GM21447 (cell line): ENCODE data around the gene SLC9A3.

Experiments used
- ATAC-seq: cut with Tn5 transposase; IDR thresholded peaks from one replicate; pipeline ENCODE4 v1.9.1; 2021; ENCODE audit not compliant: unreplicated experiment

The SLC9A3 gene

DNA sequence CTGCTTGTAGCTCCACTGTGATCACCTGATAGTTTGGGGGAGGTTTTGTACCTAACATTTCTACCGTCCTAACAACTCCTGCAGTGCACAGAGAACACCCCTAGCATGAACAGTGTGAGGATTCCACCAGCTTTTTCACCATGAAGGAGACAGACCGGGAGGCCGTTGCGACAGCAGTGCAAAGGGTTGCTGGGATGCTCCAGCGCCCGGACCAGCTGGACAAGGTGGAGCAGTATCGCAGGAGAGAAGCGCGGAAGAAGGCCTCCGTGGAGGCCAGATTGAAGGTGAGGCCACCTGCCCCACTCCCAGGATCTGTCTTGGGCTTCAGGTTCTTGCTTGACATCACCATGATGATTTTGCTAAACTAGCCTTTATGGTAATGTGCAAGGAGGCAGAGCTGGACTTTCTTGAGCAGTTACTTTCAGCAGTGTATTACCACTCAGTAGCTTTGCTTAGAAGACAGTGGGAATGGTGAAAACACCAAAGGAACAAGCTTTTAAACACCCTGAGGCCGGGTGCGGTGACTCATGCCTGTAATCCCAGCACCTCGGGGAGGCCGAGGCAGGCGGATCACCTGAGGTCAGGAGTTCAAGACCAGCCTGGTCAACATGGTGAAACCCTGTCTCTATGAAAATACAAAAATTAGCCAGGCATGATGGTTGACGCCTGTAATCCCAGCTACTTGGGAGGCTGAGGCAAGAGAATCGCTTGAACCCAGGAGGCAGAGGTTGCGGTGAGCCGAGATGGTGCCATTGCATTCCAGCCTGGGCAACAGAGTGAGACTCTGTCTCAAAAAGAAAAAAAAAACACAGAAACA is 78.0 kb downstream of the SLC9A3 start:
- no peak for ATAC-seq

DNA sequence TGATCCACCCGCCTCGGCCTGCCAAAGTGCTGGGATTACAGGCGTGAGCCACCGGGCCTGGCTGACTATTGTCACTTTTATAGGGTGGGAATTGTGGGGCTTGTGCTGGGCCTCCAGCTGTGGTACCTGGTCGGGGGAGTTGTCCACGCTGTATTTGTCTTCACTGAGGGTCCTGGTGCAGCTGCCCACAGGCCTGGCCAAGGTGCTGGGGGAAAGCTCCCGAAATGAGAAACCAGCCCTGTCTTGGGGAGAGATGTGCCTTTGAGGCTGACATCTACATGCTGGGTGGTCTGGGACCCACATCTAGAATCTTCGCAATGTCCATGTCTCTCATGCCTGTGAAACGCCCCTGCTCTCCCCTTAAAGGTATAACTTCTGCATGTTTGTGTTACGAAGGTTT is 78.7 kb downstream of the SLC9A3 start:
- ATAC-seq = no peak

DNA sequence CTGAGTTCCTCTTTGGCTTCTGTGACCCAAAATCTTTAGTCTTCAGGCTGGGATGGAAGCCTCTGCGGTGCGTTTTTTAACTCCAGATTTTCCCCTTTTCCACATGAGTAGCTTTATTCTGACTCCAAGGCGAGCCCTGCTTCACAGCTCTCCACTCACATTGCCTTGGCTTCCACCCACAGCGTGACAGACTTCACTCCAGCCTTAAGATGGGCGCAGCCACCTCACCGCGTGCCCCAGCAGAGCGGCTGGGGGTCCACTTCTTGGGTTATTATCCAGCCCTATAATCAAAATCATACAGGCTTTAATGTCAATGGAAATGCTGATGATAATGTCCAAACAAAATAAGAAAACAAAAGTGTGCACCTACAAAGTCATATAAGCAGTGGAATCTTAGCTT is 80.0 kb downstream of the SLC9A3 start:
- ATAC-seq = no peak

DNA sequence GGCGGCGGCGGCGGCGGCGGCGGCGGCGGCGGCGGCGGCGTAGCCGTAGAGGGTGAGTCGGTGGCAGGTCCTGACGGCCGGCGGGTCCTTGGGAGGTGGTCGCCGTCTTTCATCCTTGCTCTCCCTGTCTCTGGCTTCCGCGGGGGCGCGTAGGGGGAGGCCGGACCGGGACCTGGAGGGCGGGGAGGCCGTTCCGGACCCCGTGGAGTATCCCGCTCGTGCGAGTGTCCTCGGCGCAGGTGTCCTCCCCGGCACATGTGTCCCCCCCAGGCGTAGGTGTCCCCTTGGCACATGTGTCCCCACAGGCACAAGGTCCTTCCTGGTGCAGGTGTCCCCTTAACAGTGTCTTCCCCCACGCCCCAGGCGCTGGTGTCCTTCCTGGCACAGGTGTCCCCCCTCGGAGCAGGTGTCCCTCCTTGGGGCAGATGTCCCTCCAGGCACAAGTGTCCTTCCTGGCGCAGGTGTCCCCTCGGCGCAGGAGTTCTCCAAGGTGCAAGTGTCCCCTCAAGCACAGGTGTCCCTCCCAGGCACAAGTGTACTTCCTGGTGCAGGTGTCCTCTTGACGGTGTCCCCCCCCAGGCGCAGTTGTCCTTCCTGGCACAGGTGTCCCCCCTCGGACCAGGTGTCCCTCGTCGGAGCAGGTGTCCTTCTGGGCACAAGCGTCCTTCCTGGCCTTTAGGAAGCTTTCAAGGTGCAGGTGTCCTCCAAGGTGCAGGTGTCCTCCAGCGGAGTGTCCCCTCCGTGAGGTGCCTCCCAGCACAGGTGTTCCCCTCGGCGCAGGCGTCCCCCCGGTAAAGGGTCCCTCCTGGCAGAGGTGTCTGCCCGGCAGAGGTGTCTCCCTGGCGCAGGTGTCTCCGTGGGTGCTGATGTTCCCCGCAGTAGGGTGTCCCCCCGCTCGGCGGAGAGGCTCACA is 80.8 kb downstream of the SLC9A3 start:
- peak; percentile 19 for ATAC-seq

DNA sequence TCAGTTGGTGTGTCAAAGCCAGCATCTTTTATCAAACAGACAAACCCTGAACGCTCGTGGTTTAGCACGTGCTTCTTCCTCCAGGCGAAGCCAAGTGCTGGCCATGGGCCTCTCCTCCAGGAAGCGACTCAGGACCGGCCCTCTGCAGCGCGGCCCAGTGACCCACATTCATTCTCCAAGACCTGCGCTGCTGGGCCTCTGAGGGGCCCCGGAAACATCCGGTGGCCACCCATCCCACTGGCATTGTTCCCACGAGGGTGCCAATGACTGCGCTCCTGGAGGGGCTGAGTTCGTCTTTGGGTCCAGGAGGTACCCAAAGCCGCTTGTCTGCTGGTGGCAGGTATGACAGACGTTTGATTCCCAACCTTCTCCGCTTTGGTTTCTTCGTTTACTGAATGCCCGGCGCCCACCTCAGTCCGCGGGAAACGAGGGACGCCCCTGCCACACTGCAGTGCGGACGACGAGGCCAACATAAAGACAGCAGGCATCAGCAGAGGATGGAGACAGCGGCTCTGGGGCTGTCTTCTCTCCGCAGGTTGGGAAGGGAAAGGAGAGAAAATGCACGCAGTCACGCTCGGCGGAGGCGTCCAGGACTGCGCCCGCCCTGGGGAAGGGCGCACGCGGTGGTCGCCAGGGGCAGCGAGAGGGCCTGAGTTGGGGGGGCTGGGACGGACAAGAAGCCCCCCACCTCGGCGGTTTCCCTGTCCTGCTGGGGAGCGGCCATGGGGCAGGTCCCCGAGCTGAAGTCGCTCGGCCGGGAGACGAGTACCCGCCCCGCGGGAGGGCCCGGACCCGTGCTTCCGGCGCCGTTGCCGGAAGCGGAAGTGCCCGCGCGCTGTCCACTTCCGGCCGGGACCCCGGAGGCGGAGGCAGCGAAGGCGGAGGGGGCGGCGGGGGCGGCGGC is 81.7 kb downstream of the SLC9A3 start, which contains the start of gene EXOC3:
Gene EXOC3, plus strand, starts transcription at position 842 of the 904 bp plus-strand sequence. CDS start 3,030 bp downstream, outside the sequence.
- ATAC-seq = peak; percentile 76

DNA sequence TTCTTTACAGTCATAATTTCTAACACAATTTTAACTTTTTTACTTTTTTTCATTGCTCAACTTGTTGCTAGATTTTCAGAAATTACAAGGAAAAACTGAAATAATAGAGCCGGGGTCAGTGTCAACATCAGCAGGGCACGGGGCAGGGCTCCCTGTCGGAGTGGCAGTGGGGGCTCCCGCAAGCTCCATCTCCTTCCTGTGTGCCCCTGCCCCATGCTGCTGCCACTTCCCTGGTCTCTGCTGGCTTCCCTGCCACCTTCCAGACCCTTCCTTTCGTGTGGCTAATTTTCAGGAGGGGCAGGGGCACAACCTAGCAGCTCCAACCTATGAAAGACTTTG is 82.3 kb downstream of the SLC9A3 start:
- no peak for ATAC-seq

DNA sequence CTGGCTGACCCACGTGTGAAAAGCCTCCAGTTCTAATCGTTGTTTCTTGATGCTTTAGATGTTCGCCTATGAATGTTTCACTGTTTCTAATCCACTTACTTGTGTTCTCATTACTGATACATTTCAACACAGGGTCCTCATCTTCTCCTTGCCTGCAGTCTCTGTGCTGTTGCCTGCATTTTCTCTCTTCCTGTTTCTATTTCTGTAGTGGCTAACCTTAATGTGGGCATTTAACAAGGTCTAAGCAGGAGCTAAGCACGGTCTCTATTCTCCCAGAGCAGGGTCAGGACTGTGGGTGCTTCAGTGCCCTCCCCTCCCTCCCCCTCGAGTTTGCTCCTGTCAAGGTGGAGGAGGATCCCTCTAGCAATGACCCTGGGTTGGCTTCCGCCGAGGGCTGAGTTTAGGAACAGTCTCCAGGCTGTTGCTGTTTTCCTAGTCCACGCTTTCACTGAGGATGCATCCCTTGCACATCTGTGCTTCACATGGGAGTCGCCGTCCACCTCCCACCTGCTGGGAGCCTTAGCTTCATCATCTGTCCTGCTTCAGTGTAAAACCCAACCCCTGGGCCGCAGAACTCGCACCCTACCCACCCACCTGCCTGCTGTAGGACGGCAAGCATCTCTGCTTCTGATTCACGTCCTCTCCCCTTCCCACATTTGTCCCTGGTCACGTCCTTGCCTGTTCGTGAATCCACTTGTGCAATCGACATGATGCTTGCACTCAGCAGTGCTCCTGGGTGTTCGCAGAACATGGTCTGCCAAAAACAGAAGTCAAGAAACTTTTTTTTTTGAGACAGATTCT is 83.6 kb downstream of the SLC9A3 start:
- ATAC-seq = no peak

DNA sequence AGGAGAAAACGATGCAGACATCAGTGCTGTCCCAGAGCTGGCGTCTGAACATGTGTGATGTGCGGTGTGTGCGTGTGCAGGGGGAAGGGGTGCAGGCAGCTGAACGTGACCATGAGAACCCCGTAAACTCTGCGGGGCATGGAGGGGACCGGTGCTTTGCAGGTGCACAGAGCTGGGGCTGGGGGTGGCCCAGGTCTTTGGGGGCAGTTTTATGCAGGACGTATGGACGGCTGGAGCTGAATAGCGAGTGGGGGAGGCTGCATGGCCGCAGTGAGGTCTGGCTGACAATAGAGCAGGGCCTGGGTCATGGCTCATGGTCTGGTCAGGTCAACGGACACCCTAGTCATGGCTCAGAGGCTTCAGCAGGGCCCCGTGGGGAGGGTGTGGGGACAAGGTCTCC is 84.6 kb downstream of the SLC9A3 start:
- no peak for ATAC-seq

DNA sequence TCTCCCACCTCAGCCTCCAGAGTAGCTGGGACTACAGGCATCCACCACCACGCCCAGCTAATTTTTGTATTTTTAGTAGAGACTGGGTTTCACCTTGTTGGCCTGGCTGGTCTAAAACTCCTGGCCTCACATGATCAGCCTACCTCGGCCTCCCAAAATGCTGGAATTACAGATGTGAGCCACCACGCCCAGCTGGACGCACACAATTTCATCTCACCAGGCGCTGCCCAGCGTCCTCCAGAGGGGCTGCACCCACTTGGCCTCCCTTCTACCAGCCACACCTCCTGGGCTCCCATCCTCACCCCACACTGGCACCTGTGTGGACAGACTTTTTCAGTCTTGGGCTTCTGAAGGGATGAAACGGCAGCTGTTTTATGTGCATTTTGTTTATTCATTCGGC is 85.1 kb downstream of the SLC9A3 start:
- no peak for ATAC-seq

DNA sequence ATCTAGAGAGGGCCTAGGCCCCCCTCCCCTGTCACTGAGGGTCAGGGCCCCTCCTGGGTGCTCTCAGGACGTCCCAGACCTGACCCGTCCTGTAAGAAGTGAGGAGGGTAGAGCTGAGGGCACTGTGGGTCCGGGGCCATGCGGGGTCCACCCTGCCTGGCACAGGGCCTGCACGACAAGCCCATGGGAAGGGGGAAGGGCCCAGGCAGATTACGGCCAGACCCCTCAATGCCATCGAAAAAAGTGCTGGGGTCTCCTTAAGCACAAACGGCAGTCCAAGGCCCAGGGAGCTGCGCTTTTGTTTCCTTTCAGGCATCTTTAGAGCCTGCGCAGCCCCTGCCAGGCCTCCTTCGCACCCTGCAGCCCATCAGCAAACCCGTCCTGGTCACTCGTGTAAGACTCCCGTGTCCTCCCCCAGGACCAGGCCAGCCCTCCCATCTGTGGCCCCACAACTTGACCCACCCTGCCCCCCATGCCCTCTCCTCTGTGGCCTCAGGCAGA is 85.7 kb downstream of the SLC9A3 start:
- ATAC-seq = no peak

DNA sequence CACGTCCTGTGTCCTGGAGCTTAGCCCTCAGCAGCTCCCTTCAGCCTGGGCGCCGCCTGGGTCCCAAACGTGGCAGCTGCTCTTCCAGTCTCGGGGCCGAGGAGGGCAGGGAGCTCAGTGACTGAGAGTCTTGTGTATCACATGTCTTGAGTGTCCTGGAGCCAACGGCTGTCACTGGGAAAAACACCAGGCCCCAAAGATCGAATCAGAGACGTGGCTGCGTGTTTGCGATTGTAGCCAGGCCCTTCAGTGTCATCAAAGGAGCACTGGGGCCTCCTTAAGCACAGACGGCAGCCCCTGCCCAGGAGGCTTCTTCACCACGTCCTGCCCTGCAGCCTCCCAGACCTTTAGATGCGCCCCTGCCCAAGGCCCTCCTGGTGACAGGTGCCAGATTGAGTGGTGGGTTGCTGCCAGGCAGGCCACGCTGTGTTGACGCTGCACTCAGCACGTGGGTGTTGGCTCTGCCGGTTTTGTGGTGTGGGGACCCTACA is 86.9 kb downstream of the SLC9A3 start:
- no peak for ATAC-seq

DNA sequence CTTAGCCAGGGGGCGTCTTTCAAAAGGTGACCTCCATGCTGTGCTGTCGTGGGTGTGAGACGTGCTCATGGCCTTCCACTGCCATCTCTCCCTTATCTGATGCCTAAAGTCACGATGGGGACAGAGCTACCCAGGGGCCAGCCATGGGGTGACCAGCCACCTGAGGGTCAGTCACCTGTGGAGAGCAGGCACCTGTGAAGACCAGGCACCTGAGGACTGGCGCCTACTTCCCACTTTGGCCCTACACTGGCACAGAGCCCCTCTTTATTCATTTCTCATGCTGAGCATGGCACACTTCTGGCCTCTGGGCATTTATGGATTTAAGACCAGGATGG is 87.6 kb downstream of the SLC9A3 start:
- ATAC-seq = no peak

DNA sequence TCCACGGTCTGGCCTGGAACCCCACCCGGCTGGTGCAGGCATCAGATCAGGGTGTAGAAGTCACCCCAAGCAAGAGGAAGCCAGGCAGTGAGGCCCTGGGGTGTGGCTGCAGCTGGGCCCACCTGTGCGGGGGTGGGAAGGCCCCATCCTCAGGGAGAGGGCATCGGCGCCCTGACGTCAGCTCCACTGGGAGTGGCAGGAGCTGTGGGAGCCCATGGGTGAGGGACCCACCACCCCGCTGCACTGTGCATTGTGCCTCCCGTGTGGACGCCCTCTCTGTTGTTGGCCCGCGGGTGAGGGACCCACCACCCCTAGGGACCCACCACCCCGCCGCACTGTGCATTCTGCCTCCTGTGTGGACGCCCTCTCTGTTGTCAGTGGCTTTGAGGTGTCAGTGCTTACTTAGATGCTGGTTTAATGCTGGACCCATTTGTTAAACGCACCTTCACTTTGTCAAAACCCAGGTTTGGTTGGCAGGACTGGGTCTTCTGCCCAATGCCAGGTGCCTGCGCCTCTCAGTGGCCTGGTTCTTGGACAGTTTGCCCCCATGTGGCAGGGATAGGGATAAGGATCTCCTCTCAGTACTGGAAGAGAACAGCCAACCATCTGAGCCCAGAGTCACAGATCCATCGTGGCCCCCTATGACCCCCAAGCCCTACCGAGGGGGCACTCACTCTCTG is 88.1 kb downstream of the SLC9A3 start:
- no peak for ATAC-seq

DNA sequence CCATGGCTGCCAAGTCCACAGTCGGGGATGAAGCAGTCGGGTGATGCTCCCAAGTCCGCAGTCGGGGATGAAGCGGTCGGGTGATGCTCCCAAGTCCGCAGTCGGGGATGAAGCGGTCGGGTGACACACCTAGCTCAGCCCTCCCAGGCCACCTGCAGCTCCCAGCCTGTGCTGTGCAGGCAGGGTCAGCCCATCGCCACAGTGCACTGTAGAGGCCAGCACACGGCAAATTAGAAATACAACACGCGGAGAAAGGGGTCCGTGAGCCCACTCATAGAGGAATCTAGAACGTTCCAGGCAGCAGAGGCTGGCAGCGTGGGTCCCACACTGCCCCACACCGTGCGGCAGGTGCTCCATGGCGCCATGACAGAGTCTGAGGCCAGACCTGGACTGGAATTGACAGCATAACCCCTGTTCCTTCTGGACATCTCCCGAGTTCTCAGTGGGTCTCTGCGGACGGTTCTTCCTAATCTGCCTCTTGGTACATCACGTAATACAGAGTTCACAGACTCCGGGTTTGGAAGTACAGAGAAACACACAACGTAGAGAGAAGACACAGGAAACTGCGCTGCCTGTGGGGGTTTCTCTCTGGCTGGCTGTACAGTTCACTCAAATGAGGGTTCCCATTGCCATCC is 89.0 kb downstream of the SLC9A3 start:
- ATAC-seq = no peak

DNA sequence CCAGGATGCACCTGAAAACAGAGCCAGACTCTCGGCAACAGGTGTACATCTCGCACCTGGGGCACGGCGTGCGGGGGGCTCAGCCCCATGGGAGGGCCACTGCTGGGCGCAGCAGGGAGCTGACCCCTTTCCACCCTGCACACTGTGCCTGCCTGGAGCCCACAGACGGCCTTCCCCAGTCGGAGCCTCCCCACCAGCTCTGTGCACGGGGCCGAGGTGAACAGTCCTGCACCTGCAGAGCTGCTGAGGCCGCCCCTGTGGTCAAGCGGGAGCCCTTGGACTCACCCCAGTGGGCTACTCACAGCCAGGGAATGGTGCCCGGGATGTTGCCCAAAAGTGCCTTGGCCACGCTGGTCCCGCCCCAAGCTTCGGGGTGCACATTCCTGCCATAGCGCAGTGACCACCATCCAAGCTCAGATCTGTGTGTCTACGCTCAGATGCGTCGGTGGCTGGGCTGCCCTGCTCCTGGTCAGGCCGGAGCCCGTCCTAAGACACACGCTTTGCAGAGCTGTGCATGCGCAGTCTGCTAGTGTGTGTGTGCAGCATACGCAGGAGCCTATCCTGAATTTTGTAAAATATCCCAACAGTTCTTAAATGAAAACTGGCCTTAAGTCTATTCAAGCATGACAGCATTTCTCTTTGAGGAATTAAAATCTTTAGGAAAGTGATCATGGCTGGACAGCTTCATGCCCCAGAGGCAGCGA is 89.7 kb downstream of the SLC9A3 start:
- no peak for ATAC-seq

DNA sequence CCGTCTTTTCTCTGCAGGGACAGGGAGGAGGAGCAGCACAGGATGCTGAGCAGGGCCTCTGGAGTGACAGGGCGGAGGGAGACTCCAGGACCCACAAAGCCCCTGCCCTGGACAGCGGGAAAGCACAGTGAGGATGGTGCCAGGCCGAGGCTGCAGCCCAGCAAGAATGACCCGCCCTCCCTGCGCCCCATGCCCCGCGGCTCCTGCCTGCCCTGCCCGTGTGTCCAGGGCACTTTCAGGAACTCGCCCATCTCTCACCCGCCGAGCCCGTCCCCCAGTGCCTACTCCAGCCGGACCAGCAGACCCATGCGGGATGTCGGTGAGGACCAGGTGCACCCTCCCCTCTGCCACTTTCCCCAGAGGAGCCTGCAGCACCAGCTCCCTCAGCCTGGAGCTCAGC is 90.4 kb downstream of the SLC9A3 start:
- ATAC-seq = no peak

DNA sequence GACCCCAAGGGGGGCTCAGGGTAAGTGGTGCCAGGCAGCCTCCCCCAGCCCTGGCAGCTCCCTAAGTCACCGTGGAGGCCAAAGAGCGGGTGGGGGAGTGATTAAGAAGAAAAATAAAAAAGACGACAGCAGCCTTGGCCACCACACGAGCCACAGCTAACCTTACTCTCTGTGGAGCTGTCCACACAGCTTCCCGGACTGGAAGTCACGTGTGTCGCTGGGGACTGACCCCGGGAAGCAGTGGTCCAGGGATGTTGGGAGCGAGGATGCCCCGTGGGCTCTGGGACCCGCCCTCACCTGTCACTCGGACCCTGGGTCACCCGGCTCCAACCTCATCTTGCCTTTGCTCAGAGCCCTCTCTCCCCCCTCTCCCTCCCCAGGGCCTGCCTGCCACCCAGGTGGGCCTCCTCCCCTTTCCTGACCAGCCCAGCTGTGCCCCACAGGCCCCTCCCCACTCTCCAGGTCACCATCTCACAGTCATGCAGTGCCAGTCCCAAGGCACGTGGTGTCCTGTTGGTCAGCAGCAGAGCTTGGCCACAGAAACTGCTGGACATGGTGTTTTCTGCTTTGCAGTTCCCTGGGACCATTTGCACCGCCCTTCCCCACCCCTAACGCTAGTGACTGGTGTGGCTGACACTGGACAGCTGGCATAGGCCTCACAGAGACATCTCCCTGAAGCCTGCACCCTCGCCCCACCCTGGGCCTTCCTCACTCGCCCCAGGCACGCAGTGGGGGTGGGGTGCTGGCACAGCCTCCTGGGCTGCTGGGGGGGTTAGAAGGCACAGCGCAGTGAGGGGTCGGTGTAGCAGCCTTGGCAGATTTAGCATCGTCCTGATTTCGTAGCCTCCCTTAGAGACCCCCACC is 91.1 kb downstream of the SLC9A3 start:
- no peak for ATAC-seq
